Neural crest cell (in vitro differentiated cells): Measurements from ENCODE around the gene ZGPAT. TPM values are rescaled to one million over a fixed set of nuclear protein-coding genes. Genes with fewer than 3 reads are reported as not detected.
A peak's percentile ranks its signal among the peaks of the same experiment; 100 is the strongest.

Source experiments
- DNase-seq: peaks from one replicate; pipeline ENCODE4 v3.0.0; 2021; ENCODE audit warnings: low read depth, mixed read lengths, low spot score
- H3K27ac Mint-ChIP-seq: one replicate; pipeline ENCODE4 v1.8.0; 2021; ENCODE audit warnings: mild to moderate bottlenecking, mixed read lengths; ENCODE audit not compliant: unreplicated experiment
- H3K27me3 Mint-ChIP-seq: 2 replicates; pipeline ENCODE4 v1.8.0; 2021; ENCODE audit warnings: low read depth, mild to moderate bottlenecking, mixed read lengths
- H3K36me3 Mint-ChIP-seq: 2 replicates; pipeline ENCODE4 v1.8.0; 2021; ENCODE audit warnings: low read depth, mild to moderate bottlenecking, mixed read lengths
- H3K4me1 Mint-ChIP-seq: 2 replicates; pipeline ENCODE4 v1.8.0; 2021; ENCODE audit warnings: mixed read lengths
- H3K4me3 Mint-ChIP-seq: one replicate; pipeline ENCODE4 v1.8.0; 2021; ENCODE audit warnings: mild to moderate bottlenecking, mixed read lengths
- H3K9me3 Mint-ChIP-seq: 2 replicates; pipeline ENCODE4 v1.8.0; 2021; ENCODE audit warnings: mixed read lengths
- CTCF ChIP-seq: fragments of 200-600 bp; sonication (generic); conservative IDR thresholded peaks from 2 replicates; pipeline ENCODE4 v1.5.0; 2021; ENCODE audit warnings: antibody characterized with exemption, mild to moderate bottlenecking
- total RNA-seq: library from RNA; stranded (reverse); gene quantifications from 2 replicates; pipeline ENCODE4 v1.2.1, GENCODE V29; 2021

The ZGPAT gene
- total RNA-seq, 1 donor from 2014 or later: 31.3 TPM

GRCh38 chr20:63661108-63661507 lies 46.7 kb upstream of the ZGPAT start:
- no peak overlapping the region for H3K27ac Mint-ChIP-seq
- H3K36me3 Mint-ChIP-seq: no peaks in the 10 kb centered on the region
- no peak for DNase-seq
- H3K4me3 Mint-ChIP-seq: no peak overlapping the region
- no peaks in the 10 kb centered on the region for H3K27me3 Mint-ChIP-seq
- peaks cover 23% of the 10 kb centered on the region for H3K4me1 Mint-ChIP-seq
- TF ChIP-seq CTCF: no peak
- H3K9me3 Mint-ChIP-seq: no peaks in the 10 kb centered on the region

- Mint-ChIP-seq H3K4me1 (peaks cover 23% of the 10 kb centered on the region), H3K4me3 (peak overlapping the region; percentile 59), H3K36me3 (no peaks in the 10 kb centered on the region), H3K27ac (no peak overlapping the region), H3K27me3 (no peaks in the 10 kb centered on the region), H3K9me3 (no peaks in the 10 kb centered on the region)
- no peak for TF ChIP-seq CTCF
- no peak for DNase-seq
Measured at GRCh38 chr20:63661959-63662812, 45.7 kb upstream of the ZGPAT start.

GRCh38 chr20:63662813-63663189 lies 45.0 kb upstream of the ZGPAT start:
- Mint-ChIP-seq H3K4me3 (peak overlapping the region; percentile 59), H3K36me3 (no peaks in the 10 kb centered on the region), H3K4me1 (peaks cover 22% of the 10 kb centered on the region), H3K27ac (no peak overlapping the region), H3K27me3 (no peaks in the 10 kb centered on the region), H3K9me3 (no peaks in the 10 kb centered on the region)
- no peak for DNase-seq
- TF ChIP-seq CTCF: no peak

- no peaks in the 10 kb centered on the region for H3K9me3 Mint-ChIP-seq
- no peak for TF ChIP-seq CTCF
Measured at GRCh38 chr20:63663332-63664066, 44.3 kb upstream of the ZGPAT start.

GRCh38 chr20:63664143-63664851 lies 43.5 kb upstream of the ZGPAT start:
- H3K36me3 Mint-ChIP-seq: peaks cover 3% of the 10 kb centered on the region
- no peak for DNase-seq
- H3K9me3 Mint-ChIP-seq: no peaks in the 10 kb centered on the region
- no peak overlapping the region for H3K27ac Mint-ChIP-seq
- no peaks in the 10 kb centered on the region for H3K27me3 Mint-ChIP-seq
- no peak overlapping the region for H3K4me3 Mint-ChIP-seq
- peaks cover 7% of the 10 kb centered on the region for H3K4me1 Mint-ChIP-seq
- no peak for TF ChIP-seq CTCF

More at GRCh38 chr20:63663332-63664066, 44.3 kb upstream of the ZGPAT start:
- H3K4me3 Mint-ChIP-seq: no peak overlapping the region
- no peaks in the 10 kb centered on the region for H3K36me3 Mint-ChIP-seq
- DNase-seq: no peak
- H3K4me1 Mint-ChIP-seq: peaks cover 15% of the 10 kb centered on the region
- no peaks in the 10 kb centered on the region for H3K27me3 Mint-ChIP-seq
- H3K27ac Mint-ChIP-seq: no peak overlapping the region
